Muscle of arm (tissue), 12 donors: Measurements from ENCODE around the gene CCDC78. TPM values are rescaled to one million over a fixed set of nuclear protein-coding genes. Genes with fewer than 3 reads are reported as not detected.

Source experiments
- DNase-seq: peaks from one replicate; pipeline ENCODE4 v3.0.0-alpha.2; 2013
- polyA plus RNA-seq, 12 donors: library from polyadenylated mRNA; unstranded; fragments of 120-200 nt; gene quantifications; one replicate each; pipeline ENCODE4 v1.2.1, GENCODE V29; 2013; ENCODE audit not compliant: insufficient read length in 12 of 12

The CCDC78 gene
- polyA plus RNA-seq, 12 donors = 0.58 to 1.5 (median 0.86) TPM; not detected in 2

- DNase-seq = peak; percentile 87
Measured at GRCh38 chr16:679814-680624, 46.2 kb downstream of the CCDC78 start, which contains the start of gene STUB1. Gene STUB1, plus strand, starts transcription at chr16:680410. Its CDS starts 116 bp downstream, at chr16:680526.

GRCh38 chr16:678858-679813, 47.1 kb downstream of the CCDC78 start:
- DNase-seq = peak; percentile 60

DNA sequence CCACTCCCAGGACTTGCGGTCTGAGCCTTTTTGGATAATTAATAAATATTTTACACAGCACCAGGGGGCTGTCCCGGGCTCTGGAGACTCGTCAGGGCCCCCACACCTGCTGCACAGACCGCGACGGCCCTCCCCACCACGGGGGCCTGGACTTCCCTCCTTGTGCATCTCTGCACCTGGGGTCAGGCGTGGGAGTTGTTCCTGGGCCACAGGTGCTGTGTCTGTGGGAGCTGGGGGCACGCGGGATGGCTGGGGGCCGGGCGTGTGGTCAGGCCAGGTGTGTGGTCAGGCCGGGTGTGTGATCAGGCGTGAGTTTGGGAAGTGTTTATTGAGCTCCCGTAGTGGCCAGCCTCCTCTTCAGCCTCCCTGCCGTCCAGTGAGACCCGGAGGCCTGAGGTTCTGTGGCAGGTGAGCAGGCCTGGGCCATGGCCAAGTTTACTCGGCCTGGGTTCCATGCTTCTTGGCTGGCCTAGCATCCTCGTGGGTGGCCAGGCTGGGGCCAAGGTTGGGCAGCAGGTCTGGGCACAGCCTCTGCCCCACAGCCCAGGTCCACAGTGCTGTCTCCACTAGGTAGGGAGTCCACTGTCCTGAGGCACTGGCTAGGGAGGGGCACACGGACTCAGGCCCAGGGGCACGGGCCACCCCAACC, 47.9 kb downstream of the CCDC78 start:
- DNase-seq = no peak

- no peak for DNase-seq
Measured at GRCh38 chr16:677316-678190, 48.7 kb downstream of the CCDC78 start.

DNA sequence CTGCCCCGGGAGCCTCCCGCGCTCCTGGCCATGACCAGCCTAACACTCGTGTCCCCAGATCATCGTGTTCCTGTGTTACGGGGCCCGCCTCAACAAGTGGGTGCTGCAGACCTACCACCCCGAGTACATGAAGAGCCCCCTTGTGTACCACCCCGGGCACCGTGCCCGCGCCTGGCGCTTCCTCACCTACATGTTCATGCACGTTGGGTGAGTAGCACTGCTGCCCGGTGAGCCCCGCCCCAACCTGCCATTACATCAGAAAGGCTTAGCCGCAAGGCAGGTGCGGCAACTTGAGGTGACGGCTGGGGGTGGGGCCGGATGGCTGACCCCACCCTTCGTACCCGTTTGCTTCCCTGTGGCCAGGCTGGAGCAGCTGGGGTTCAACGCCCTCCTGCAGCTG, 49.3 kb downstream of the CCDC78 start:
- no peak for DNase-seq

DNA sequence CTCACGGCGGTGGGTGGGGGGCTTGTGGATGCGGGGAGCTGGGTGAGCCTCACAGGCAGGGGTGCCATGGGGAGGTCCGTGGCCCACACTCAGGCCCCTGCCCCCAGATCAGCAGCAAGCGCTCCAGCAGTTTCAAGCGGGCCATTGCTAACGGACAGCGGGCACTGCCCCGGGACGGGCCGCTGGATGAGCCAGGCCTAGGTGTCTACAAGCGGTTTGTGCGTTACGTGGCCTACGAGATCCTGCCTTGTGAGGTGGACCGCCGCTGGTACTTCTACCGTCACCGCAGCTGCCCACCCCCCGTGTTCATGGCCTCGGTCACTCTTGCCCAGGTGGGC, 49.7 kb downstream of the CCDC78 start:
- DNase-seq = no peak

DNA sequence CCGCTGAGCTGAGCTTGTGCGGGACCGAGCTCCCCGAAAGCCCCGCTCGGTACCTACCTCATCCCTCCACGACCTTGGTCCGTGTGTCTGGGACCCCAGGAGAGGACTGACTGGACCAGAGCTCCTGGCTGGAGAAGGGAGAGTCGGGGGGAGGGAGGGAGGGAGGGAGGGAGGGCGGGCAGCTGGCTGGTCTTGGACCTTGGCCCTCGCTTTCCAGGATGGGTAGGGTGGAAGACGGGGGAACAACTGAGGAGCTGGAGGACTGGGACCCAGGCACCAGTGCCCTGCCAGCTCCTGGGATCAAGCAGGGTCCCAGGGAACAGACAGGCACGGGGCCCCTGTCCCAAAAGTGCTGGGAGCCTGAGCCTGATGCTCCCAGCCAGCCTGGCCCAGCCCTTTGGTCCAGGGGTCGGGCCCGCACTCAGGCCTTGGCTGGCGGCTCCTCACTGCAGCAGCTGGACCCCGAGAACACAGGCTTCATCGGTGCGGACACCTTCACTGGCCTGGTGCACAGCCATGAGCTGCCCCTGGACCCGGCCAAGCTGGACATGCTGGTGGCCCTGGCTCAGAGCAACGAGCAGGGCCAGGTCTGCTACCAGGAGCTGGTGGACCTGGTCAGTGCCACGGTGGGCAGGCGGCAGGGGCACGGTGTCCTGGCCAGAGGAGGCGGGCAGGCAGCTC, 50.2 kb downstream of the CCDC78 start:
- DNase-seq = no peak

GRCh38 chr16:674968-675883, 51.0 kb downstream of the CCDC78 start, which contains the start of gene RHBDL1:
Gene RHBDL1, plus strand, starts transcription at chr16:675671. Its CDS starts 120 bp downstream, at chr16:675791.
- no peak for DNase-seq

- DNase-seq = no peak
Measured at GRCh38 chr16:674214-674881, 51.9 kb downstream of the CCDC78 start.

GRCh38 chr16:673399-673991, 52.7 kb downstream of the CCDC78 start:
- no peak for DNase-seq

GRCh38 chr16:672851-673250, 53.4 kb downstream of the CCDC78 start:
- DNase-seq = no peak

Other genes starting within 250 kb of the CCDC78 start
- gene CAPN15, start 198.7 kb downstream of the CCDC78 start, polyA plus RNA-seq = 10 to 100 TPM in 11 of 12 donors, not detected in 1; 17.3 to 42.3 (median 23.1) TPM
- gene PRR35, start 166.0 kb downstream of the CCDC78 start, polyA plus RNA-seq = under 1 TPM in 6 of 12 donors, not detected in 6; 0.08 to 0.24 (median 0.13) TPM
- 1 to 10 TPM in 3 of 12 donors, under 1 TPM in 7, not detected in 2; 0.62 to 1.3 (median 0.89) TPM for gene NHLRC4, start 159.4 kb downstream of the CCDC78 start, polyA plus RNA-seq
- 10 to 100 TPM in 11 of 12 donors, not detected in 1; 12.9 to 36.0 (median 17.9) TPM for gene PIGQ, start 156.5 kb downstream of the CCDC78 start, polyA plus RNA-seq
- 10 to 100 TPM in 7 of 12 donors, 1 to 10 TPM in 4, not detected in 1; 8.8 to 25.9 (median 10.6) TPM for gene RAB40C, start 136.4 kb downstream of the CCDC78 start, polyA plus RNA-seq
- 1 to 10 TPM in 1 of 12 donors, under 1 TPM in 9, not detected in 2; 0.14 to 2.1 (median 0.39) TPM for gene WFIKKN1, start 95.5 kb downstream of the CCDC78 start, polyA plus RNA-seq
- gene METTL26, start 90.1 kb downstream of the CCDC78 start, polyA plus RNA-seq = 10 to 100 TPM in 11 of 12 donors, not detected in 1; 28.9 to 48.1 (median 35.5) TPM
- gene MCRIP2, start 84.6 kb downstream of the CCDC78 start, polyA plus RNA-seq = 10 to 100 TPM in 4 of 12 donors, 1 to 10 TPM in 7, not detected in 1; 6.6 to 35.0 (median 9.4) TPM
- gene WDR90, start 77.1 kb downstream of the CCDC78 start, polyA plus RNA-seq = 10 to 100 TPM in 11 of 12 donors, not detected in 1; 11.6 to 41.2 (median 15.9) TPM
- 10 to 100 TPM in 11 of 12 donors, not detected in 1; 38.6 to 95.9 (median 45.4) TPM for gene RHOT2, start 58.3 kb downstream of the CCDC78 start, polyA plus RNA-seq
- 1 to 10 TPM in 8 of 12 donors, under 1 TPM in 2, not detected in 2; 0.69 to 2.6 (median 1.2) TPM for gene RHBDL1, start 50.8 kb downstream of the CCDC78 start, polyA plus RNA-seq
- 100 to 1,000 TPM in 2 of 12 donors, 10 to 100 TPM in 9, not detected in 1; 61.0 to 138 (median 85.7) TPM for gene STUB1, start 46.0 kb downstream of the CCDC78 start, polyA plus RNA-seq
- 10 to 100 TPM in 11 of 12 donors, not detected in 1; 20.3 to 59.8 (median 28.4) TPM for gene JMJD8, start 42.1 kb downstream of the CCDC78 start, polyA plus RNA-seq
- 1 to 10 TPM in 11 of 12 donors, not detected in 1; 5.0 to 9.0 (median 6.0) TPM for gene WDR24, start 36.0 kb downstream of the CCDC78 start, polyA plus RNA-seq
- 1 to 10 TPM in 3 of 12 donors, under 1 TPM in 7, not detected in 2; 0.24 to 1.2 (median 0.52) TPM for gene FBXL16, start 20.6 kb downstream of the CCDC78 start, polyA plus RNA-seq
- gene METRN, start 11.3 kb downstream of the CCDC78 start, polyA plus RNA-seq = 10 to 100 TPM in 11 of 12 donors, not detected in 1; 15.2 to 43.8 (median 19.1) TPM
- gene ANTKMT, start 5.3 kb downstream of the CCDC78 start, polyA plus RNA-seq = 10 to 100 TPM in 5 of 12 donors, 1 to 10 TPM in 6, not detected in 1; 4.9 to 25.5 (median 9.9) TPM
- gene HAGHL, start 663 bp upstream of the CCDC78 start, polyA plus RNA-seq = 1 to 10 TPM in 9 of 12 donors, under 1 TPM in 1, not detected in 2; 0.99 to 2.9 (median 2.1) TPM
- gene CIAO3, start 14.6 kb upstream of the CCDC78 start, polyA plus RNA-seq = 10 to 100 TPM in 10 of 12 donors, 1 to 10 TPM in 1, not detected in 1; 7.5 to 16.7 (median 15.7) TPM
- 10 to 100 TPM in 2 of 12 donors, 1 to 10 TPM in 3, under 1 TPM in 5, not detected in 2; 0.22 to 15.6 (median 0.91) TPM for gene MSLN, start 34.3 kb upstream of the CCDC78 start, polyA plus RNA-seq
- 10 to 100 TPM in 2 of 12 donors, 1 to 10 TPM in 9, not detected in 1; 6.6 to 12.7 (median 8.6) TPM for gene RPUSD1, start 61.9 kb upstream of the CCDC78 start, polyA plus RNA-seq
- 10 to 100 TPM in 10 of 12 donors, 1 to 10 TPM in 1, not detected in 1; 9.4 to 56.5 (median 13.5) TPM for gene CHTF18, start 62.2 kb upstream of the CCDC78 start, polyA plus RNA-seq
- gene GNG13, start 74.3 kb upstream of the CCDC78 start, polyA plus RNA-seq = under 1 TPM in 1 of 12 donors, not detected in 11; 0.34 TPM
- gene LMF1, start 244.5 kb upstream of the CCDC78 start, polyA plus RNA-seq = 10 to 100 TPM in 7 of 12 donors, 1 to 10 TPM in 4, not detected in 1; 8.5 to 16.9 (median 11.0) TPM